NK-92 (cell line): ENCODE results near the gene PSMA2.

Experiments
- DNase-seq: peaks from one replicate; lab custom pipeline; 2025; ENCODE audit not compliant: unreplicated experiment; lab: John Stamatoyannopoulos, UW

The PSMA2 gene

DNA sequence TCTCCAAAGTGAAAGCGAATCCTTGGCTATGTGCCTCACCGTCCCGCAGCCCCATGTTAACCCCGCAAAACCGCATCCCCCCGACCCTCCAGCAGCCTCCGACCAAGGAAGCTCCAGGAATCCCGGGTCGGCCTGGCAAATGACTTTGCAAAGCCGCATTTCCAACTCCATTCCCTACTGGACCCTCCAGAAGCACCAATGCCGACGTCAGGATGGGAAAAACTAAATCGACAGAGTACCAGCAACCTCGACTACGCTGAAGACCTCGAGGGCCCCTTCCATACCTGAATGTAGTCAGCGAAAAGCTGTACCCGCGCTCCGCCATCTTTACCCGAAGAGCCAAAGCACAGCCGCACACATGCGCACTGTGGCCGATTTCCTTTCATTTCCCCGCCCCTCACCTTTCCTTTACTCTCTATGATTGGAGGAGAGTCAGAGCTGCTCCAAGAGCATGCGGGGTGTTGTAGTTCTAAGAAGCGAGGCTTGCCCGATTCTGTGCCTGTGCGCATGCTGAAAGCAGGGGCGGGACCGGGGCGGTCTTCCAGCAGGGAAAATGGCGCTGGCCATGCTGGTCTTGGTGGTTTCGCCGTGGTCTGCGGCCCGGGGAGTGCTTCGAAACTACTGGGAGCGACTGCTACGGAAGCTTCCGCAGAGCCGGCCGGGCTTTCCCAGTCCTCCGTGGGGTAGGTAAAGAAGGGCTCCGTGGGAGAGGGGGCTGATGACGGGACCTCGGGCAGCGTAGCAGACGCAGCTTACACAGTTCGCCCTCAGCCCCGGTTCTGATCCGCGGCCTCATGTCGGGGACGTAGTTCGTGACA lies at the start of gene PSMA2, which contains the start of gene MRPL32:
Gene PSMA2 (minus strand): TSS at position 341 of the 818 bp plus-strand sequence. CDS start 16 bp downstream, at position 325.
Gene MRPL32 (plus strand): TSS at position 543 of the 818 bp plus-strand sequence. CDS start 11 bp downstream, at position 554.
- peak; percentile 73 for DNase-seq

GRCh38 chr7:42981601-42982000 lies 49.6 kb upstream of the PSMA2 start:
- no peak for DNase-seq

DNA sequence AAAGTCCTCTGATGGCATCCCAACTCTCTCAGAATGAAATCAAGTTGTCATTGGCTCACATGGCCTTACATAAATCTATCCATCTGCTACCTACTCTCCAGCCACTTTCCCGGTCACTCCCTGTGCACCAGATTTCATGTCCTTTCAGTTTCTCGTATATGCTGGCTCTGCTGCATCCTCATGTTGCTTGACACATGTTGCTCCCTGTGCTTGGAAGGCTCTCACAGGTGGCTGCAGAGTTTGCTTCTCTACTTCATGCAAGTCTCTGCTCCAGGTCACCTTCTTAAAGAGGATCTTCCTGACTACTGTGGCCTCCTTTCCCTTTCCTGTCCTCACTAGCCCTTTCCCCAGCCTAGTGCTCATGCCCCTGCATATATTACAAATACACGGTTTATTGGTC lies 48.5 kb upstream of the PSMA2 start:
- DNase-seq = no peak

DNA sequence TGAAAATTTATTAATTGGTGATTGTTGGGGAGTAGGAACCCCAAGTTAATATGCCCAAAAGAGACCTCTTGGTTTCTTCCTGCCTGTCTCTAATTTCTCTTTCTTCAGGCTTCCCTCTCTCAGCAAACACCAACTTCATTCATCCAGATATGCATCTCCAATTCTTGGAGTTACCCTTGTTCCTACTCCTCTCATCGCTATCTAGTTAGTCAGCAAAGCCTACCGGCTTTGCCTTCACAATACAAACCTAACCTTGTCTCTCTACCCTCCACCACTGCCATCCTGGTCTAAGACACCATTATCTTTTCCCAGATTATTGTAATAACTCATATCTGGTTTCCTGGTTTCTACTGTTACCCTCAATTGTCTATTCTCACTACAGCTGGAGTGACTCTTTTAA lies 48.1 kb upstream of the PSMA2 start:
- DNase-seq = no peak

DNA sequence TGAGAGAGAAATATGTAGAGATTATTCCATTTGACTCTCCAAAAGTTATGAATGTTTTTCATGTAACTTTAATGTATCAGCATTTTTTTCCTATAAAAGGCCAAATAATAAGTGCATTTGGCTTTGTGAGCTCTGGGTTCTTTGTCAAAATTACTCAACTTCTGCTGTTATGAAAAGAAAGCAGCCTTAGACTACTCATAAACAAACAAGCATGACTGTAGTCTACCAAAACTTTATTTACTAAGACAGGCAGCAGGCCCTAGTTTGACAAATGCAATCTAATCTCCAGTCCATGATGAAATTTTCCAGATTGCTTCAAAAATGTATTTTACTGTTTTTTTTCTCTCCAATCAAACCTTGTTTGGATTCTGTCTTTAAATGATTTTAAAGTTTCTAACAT lies 46.5 kb upstream of the PSMA2 start:
- DNase-seq = no peak

DNA sequence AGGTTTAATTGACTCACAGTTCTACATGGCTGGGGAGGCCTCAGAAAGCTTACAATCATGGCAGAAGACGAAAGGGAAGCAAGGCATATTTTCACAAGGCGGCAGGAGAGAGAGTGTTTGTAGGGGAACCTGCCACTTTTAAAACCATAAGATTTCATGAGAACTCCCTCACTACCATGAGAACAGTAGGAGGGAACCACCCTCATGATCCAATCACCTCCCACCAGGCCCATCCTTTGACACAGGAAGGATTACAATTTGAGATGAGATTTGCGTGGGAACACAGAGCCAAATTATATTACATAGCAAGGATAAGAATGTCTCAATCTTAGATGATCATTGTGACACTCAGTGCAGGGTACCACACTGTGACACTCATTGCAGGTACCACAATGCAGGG lies 44.4 kb upstream of the PSMA2 start:
- no peak for DNase-seq

- DNase-seq = no peak
These were observed 40.9 kb upstream of the PSMA2 start for GRCh38 chr7:42972699-42973500.

- DNase-seq = no peak
These were observed 35.4 kb upstream of the PSMA2 start for GRCh38 chr7:42967391-42967790.

DNA sequence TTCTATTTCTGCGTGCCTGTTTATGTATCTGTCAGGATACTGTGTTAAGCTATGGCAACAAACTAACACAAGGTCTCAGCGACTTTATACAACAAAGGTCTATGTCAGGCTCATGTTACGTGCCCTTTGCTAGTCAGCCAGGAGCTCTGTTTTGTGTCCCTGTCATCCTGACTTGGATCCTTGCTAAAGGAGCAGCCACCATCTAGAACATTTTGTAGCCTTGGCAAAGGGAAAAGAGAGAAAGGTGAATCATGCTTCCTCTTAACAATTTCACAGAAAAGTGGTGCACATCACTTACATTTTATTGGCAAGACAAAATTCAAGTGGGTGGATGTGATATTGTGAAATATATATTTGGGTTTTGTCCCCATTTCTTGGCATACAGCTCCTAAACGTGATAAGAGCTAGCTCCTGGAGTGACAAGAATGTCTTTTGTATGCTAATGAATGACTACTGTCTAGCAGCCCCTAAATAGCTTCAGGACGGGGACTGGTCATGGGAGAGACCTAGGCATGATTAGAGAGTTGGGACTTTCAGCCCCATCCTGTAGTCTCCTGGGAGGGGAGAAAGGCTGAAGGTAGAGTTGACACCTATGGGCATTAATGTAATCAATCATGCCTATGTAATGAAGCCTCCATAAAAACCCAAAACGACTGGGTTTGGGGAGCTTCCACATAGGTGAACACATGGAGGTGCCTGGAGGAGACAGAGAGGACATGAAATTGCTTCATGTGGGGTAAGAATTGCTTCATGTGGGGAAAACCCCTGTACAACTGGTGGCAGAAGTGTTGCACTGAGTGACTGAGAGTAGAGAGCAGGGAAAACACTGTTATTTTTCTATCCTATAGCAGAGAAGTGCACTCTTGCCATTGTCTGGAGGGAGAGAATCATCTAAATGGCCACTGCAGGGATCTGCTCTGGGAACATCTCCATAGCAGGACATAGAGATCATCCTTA lies 33.2 kb upstream of the PSMA2 start:
- no peak for DNase-seq

- no peak for DNase-seq
These were observed 32.3 kb upstream of the PSMA2 start for GRCh38 chr7:42964293-42964692.

- DNase-seq = no peak
These were observed 29.2 kb upstream of the PSMA2 start for GRCh38 chr7:42961170-42961569.

GRCh38 chr7:42960762-42961161 lies 28.8 kb upstream of the PSMA2 start:
- DNase-seq = no peak

GRCh38 chr7:42959549-42959948 lies 27.6 kb upstream of the PSMA2 start:
- DNase-seq = no peak

DNA sequence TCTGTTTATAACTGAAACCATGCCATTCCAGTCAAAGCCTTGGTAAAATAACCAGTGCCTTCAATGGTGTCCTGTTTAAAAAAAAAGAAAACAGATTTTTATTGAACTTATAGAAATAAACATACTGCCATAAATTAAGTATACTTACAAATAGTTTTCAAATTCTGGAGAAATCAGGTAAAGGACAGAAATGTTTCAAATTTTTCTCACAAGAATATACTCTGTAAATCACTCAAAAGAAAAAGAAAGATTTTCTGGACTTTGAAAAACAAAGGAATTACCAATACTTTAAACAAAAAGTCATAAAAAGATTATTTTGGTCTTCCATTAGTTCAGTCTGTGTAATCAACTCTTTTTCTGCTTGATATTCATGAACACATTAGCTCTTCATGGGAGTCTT lies 24.1 kb upstream of the PSMA2 start:
- DNase-seq = no peak

DNA sequence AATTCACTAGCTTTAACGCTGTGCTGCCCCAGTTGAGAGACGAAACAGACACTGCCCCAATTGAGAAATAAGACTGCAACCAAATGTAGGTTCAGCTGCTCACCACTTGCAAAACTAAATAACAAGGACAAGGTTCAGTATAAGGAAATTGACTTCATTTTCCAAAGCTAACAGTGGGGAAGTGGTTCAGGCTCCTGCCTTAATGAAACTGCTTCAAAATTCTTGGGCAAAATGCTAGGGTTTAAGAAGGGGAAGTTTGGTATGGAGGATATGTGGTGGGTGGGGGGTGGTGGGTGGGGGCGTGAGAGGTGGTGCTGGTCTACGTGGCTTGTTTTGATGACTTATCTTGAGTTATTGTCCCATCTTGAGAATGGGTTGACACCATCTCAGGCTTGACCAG lies 22.0 kb upstream of the PSMA2 start:
- no peak for DNase-seq

- DNase-seq = no peak
These were observed 20.4 kb upstream of the PSMA2 start for GRCh38 chr7:42952328-42952727.

DNA sequence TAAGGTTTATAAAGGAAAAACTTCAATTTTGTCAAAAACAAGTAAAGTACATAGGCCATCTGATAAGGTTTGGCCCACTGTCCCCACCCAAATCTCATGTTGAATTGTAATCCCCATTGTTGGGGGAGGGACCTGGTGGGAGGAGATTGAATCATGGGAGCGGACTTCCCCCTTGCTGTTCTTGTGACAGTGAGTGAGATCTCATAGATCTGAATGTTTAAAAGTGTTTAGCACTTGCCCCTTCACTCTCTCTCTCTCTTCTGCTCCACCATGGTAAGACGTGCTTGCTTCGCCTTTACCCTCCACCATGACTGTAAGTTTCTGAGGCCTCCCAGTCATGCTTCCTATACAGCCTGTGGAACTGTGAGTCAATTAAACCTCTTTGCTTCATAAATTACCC lies 18.4 kb upstream of the PSMA2 start:
- no peak for DNase-seq

- no peak for DNase-seq
These were observed 15.5 kb upstream of the PSMA2 start for GRCh38 chr7:42947521-42947920.

DNA sequence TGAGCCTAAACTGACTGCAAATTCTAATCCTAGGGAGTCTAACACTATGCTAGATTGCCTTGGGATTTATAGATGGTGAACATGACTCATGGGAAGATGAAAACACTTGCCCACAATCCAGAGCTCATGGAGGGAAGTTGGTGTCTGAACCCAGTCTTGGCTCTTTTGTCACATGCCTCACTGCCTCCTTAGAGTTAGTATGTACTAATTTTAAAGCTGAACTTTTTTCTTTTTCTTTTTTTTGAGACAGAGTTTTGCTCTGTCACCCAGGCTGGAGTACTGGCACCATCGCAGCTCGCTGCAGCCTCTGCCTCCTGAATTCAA lies 14.6 kb upstream of the PSMA2 start:
- no peak for DNase-seq

DNA sequence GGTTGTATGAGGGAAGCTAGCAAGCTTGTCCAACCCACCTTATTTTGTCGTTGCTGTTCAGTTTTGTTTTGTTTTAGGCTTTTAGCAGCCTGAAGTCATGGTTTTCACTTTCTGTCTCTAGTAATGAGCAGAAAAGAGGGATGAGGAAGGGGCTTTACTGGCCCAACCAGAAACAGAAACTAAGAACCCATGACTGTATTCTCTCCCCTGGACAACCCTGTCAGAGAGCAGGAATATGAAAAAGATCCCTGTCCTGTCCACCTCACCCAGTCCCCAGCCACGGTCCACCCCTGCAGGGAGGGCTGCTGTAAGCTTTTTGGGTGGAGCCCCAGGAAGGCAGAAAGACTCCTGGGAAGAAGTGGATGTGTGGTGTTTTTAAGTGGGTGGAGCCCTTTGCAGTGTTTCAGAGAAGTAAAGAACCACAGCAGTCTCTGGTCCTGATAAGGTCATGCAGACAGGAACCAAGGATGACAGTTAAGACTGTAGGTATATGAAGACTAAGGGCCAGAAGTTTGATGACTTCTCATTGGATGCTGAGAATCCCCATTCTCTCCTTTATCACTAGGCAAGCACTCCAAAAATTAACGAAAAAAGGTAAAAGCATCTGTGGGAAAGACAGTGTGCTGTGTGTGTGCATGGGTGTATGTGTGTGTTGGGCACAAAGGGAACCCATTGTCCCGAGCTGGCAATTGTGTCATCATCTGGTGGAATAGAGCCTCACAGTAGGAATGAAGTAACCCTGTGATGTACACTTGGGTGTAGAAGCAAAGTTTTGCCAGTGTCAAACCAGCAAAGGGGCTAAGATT lies 14.1 kb upstream of the PSMA2 start:
- no peak for DNase-seq
